ENCODE results near the gene LSS. TPM values are rescaled to one million over a fixed set of nuclear protein-coding genes. Genes with fewer than 3 reads are reported as not detected.
A peak's percentile ranks its signal among the peaks of the same experiment; 100 is the strongest.

Gene LSS
- total and polyA plus RNA-seq, 10 of the 15 experiments (the other 5 are each of a cell fraction or from before 2014, with no cell fraction given) = 2.9 to 82.4 (median 27.5) TPM

- ATAC-seq (no peak), DNase-seq (ENCODE audit: low read depth, low spot score) (no peak), FAIRE-seq (no peak)
- Histone ChIP-seq H3K79me2 (ENCODE audit: control insufficient read depth, insufficient read depth, low read length) (no peaks in the 10 kb centered on the region), H4K20me1 (ENCODE audit: control insufficient read depth, insufficient read depth) (no peaks in the 10 kb centered on the region), H3K36me3 (ENCODE audit: control insufficient read depth in 2 of 2, insufficient read depth in 2 of 2, low read length in 1 of 2) (peaks cover 7 to 11% of the 10 kb centered on the region in 2 experiments), H3K4me2 (ENCODE audit: control insufficient read depth, insufficient read depth) (no peak overlapping the region), H3K27me3 (replicated peaks in 1 of 2; ENCODE audit: control insufficient read depth in 2 of 2, insufficient read depth in 2 of 2, low read length in 1 of 2) (no peaks in the 10 kb centered on the region), H3K9me3 (replicated peaks; ENCODE audit: control insufficient read depth, insufficient read depth, low read length) (no peaks in the 10 kb centered on the region), H2AFZ (ENCODE audit: control insufficient read depth, low read depth, low read length) (no peak overlapping the region), H3K9ac (ENCODE audit: control insufficient read depth, insufficient read depth, low read length) (no peak overlapping the region), H3K4me3 (no peak overlapping the region), H3K27ac (ENCODE audit: control insufficient read depth, insufficient read depth) (no peak overlapping the region), H3K4me1 (ENCODE audit: control insufficient read depth, insufficient read depth, low read length) (no peaks in the 10 kb centered on the region; the same call in 1 of the 2 replicates)
- ChIA-PET CTCF (no interaction called here), SMC1A (ENCODE audit: uncharacterized antibody, unreplicated experiment) (no interaction called here), RAD21 (ENCODE audit: unreplicated experiment) (no interaction called here), POLR2A (no interaction called here)
- intact Hi-C loops (cut with micrococcal nuclease; ENCODE audit: unreplicated experiment) = no loop called here
- 93% methylated on average over 15 of the region's 15 CpGs for WGBS (ENCODE audit: insufficient coverage, insufficient replicate concordance, low lambda C conversion rate, missing lambda C conversion rate)
- in situ Hi-C loops (cut with MboI) = no loop called here
- TF ChIP-seq E2F4 (IDR thresholded peaks at IDR 0.05; ENCODE audit: low read depth, low read length) = no peak
- no peak for TF ChIP-seq JUNB (IDR thresholded peaks at IDR 0.05)
- TF ChIP-seq HDAC2 (IDR thresholded peaks at IDR 0.05) = no peak
- no peak for TF ChIP-seq ZNF384 (IDR thresholded peaks at IDR 0.05; ENCODE audit: borderline replicate concordance, low read depth, low read length)
- TF ChIP-seq SRF (IDR thresholded peaks at IDR 0.05; ENCODE audit: low read depth in 2 of 2, low read length in 2 of 2) = no peak
- no peak for TF ChIP-seq SP1 (IDR thresholded peaks at IDR 0.05; ENCODE audit: low read depth, low read length)
- TF ChIP-seq POLR2AphosphoS2 (IDR thresholded peaks at IDR 0.05; ENCODE audit: low read depth, low read length) = no peak
- no peak for TF ChIP-seq ZNF217 (IDR thresholded peaks at IDR 0.05)
- no peak for TF ChIP-seq STAT1 (conservative IDR thresholded peaks at IDR 0.05)
- TF ChIP-seq FOS (IDR thresholded peaks at IDR 0.05; ENCODE audit: borderline replicate concordance, extremely low read depth, insufficient read length) = no peak
- TF ChIP-seq ATF3 (IDR thresholded peaks at IDR 0.05; ENCODE audit: borderline replicate concordance, extremely low read depth, low read depth, low read length) = no peak
- no peak for TF ChIP-seq KDM1A (IDR thresholded peaks at IDR 0.05; ENCODE audit: borderline replicate concordance)
- TF ChIP-seq YY1 (IDR thresholded peaks at IDR 0.05; ENCODE audit: low read depth, low read length) = no peak
- TSS peak; percentile 58 for BruUV-seq (replicated peaks)
Measured at GRCh38 chr21:46190491-46191131, 38.0 kb downstream of the LSS start.

Data from GM12878 (cell line).